Measurements from ENCODE around the gene THSD7A. TPM values are rescaled to one million over a fixed set of nuclear protein-coding genes. Genes with fewer than 3 reads are reported as not detected.
A peak's percentile ranks its signal among the peaks of the same experiment; 100 is the strongest.

Gene THSD7A, protein sequence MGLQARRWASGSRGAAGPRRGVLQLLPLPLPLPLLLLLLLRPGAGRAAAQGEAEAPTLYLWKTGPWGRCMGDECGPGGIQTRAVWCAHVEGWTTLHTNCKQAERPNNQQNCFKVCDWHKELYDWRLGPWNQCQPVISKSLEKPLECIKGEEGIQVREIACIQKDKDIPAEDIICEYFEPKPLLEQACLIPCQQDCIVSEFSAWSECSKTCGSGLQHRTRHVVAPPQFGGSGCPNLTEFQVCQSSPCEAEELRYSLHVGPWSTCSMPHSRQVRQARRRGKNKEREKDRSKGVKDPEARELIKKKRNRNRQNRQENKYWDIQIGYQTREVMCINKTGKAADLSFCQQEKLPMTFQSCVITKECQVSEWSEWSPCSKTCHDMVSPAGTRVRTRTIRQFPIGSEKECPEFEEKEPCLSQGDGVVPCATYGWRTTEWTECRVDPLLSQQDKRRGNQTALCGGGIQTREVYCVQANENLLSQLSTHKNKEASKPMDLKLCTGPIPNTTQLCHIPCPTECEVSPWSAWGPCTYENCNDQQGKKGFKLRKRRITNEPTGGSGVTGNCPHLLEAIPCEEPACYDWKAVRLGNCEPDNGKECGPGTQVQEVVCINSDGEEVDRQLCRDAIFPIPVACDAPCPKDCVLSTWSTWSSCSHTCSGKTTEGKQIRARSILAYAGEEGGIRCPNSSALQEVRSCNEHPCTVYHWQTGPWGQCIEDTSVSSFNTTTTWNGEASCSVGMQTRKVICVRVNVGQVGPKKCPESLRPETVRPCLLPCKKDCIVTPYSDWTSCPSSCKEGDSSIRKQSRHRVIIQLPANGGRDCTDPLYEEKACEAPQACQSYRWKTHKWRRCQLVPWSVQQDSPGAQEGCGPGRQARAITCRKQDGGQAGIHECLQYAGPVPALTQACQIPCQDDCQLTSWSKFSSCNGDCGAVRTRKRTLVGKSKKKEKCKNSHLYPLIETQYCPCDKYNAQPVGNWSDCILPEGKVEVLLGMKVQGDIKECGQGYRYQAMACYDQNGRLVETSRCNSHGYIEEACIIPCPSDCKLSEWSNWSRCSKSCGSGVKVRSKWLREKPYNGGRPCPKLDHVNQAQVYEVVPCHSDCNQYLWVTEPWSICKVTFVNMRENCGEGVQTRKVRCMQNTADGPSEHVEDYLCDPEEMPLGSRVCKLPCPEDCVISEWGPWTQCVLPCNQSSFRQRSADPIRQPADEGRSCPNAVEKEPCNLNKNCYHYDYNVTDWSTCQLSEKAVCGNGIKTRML (N-terminal part only)
- 1.5 TPM for total RNA-seq
- long read RNA-seq, result 0 reads

DNA sequence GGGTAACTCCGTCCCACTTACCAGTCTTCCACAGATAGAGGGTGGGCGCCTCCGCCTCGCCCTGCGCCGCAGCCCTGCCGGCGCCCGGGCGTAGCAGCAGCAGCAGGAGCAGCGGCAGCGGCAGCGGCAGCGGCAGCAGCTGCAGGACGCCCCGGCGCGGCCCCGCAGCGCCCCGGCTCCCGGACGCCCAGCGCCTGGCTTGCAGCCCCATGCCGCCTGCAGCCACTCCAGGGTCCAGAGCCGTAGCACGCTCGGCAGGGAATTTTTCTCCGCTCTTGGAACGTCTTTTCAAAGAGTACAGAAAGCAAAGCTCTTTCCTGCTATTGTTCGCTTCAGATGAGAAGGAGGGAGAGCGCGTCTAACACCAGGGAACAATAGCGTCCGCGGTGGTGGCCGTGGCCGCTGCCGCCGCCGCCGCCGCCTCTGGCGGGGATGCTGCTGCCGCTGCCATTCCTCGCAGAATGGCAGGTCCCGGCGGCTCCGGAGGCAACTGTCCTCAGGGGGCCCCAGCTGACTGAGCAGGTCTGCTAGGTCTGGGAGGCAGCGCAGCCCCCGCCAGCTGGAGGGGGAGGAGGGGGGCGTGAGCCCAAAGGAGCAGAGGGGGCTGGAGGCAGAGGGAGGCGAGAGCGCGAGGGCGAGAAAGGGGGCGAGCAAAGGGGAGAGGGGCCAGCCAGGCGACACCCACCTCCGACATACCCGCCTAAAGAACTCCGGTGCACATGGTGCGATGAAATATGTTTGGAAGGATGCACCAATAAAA, at the start of gene THSD7A:
TSS of gene THSD7A (minus strand) at position 463 of the 760 bp plus-strand sequence. CDS start at position 211, 252 bp downstream.
- ATAC-seq, result peak; percentile 90
- DNase-seq (ENCODE audit: missing footprints), result peak; percentile 69
- intact Hi-C loops (cut with DNase I), result no loop called here

DNA sequence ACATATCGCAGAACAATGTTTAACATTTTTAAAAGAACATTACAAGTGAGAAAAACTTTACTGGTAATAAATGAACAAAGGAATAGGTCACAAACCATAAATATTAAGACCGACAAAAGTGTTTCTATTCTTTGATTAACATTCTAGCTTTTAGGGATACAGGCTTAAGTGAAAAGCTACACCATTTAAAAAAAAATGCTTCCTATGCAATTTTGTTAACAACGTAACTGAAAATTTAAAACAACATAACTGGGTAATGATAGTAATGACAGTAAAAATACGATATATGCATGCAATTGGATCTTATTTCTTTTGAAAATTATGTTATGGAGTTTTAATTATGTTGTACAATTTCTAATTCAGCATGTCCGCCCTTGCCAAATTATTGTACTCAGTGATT, 49.7 kb upstream of the THSD7A start:
- intact Hi-C loops (cut with DNase I), result no loop called here
- no peak for DNase-seq (ENCODE audit: missing footprints)
- ATAC-seq, result no peak

DNA sequence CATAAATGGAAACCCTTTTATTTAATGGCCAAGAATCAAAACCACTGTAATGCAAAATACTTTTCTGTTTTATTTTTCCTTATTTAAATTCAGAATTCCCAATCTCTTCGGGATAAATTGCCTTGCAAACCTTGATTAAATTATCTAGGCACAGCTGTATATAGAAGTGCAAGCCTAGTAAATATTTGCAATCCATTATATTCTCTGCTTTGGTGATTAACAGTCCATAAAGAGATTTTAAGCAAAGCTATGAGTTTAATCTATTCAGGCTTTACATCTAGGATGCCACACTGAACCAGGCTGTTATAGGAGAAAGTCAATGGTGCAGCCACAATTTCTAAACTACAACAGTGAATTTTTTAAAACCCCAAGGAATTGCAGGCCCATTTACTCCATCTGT, 43.6 kb upstream of the THSD7A start:
- intact Hi-C loops (cut with DNase I), result no loop called here
- DNase-seq (ENCODE audit: missing footprints) (no peak), ATAC-seq (no peak)

DNA sequence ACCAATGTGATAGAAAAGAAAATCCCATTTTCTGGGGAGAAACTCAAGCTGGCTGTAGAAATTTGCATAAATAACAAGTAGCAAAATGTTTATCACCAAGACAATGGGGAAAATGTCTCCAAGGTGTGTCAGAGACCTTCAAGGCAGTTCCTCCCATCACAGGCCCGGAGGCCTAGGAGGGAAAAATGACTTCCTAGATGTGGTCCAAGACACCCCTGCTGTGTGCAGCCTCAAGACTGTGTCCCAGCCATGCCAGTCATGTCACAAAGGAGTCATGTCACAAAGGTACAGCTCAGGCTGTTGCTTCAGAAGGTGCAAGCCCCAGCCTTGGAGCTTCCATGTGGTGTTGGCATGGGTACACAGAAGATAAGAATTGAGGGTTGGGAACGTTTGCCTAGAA, 33.7 kb upstream of the THSD7A start:
- DNase-seq (ENCODE audit: missing footprints), result no peak
- intact Hi-C loops (cut with DNase I), result no loop called here
- ATAC-seq, result no peak

DNA sequence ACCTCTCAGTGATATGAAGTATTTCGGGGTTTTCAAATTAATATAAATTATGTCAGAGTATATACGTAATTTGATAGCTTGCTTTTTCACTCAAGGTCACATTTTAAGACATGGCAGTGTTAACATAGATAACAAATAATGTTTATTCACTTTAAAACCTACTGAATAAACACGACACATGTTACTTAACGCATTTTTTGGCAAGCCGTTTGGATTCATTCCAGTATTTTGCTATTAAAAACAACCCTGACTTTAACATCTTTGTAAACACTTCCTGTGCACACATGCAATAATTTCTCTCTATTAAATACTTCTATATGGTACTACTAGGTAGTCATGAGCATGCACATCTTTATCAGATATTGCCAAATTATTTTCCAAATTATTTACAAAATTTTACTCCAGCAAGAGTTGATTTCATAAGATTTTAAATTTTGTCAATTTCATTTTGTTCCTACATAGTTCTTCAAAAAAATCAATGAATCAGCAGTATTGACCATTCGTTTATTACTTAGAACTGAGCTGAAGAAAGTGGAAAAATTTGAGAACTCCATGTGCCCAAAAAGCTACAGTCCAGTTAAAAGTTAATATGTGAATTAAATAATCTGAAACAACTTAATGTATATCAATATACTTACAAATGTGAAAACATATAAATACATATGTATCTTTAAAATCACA, 26.8 kb upstream of the THSD7A start:
- DNase-seq (ENCODE audit: missing footprints) (no peak), ATAC-seq (no peak)
- intact Hi-C loops (cut with DNase I), result no loop called here

DNA sequence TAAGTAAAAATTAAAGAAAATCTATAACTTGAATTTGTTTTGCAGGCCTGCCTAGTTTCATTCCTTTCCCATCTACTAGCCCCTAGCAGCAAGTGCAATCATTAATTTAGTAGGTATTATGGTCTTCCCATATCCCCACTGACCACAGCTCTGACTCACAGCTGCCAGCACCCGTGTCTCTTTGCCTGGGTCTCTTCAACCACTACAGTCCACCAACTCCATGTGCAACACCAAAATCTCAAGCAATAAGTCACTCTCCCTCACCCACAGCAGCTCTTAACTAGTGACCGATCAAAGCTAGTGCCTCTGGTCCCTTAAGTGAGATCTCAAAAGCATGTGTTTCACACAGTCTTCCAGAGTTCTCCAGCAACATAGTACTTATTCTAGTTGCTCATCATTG, 26.0 kb upstream of the THSD7A start:
- no peak for ATAC-seq
- DNase-seq (ENCODE audit: missing footprints), result no peak
- intact Hi-C loops (cut with DNase I), result no loop called here

DNA sequence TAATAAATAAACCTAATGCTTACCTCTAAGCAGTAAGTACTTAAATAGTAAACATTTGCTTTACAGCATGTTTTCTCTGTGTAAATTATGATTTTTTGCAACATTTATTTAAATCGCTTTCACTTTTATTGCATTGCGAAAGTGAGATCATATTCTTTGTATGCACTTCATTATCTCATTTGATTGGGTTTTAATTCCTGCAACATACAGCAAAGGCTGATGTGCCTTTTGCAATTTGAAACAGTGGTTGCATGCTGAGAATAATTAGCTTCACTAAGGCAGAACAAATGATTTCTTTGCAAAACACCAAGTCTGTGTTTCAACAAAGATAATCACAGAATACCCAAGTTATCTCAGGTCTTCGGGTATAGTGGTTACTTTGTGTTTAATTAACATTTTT, 16.3 kb upstream of the THSD7A start:
- ATAC-seq (no peak), DNase-seq (ENCODE audit: missing footprints) (no peak)
- intact Hi-C loops (cut with DNase I), result no loop called here

DNA sequence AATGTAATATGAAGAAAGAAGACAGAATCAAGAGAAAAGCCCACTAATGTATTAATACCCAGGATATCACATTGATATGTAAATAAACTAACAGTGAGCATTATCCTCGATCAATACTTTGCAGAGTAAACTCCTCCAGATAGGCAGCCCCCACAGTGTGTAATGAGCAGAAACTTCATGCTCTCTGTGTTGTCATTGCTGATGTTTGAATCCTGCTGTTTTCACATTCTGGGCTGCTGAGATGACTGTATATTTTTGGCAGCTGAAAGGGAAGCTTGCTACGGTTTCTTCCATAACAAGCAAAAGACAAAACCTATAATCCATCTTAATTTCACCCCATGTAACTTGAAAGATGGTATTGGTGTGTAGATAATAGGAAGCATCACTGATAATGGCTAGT, 15.3 kb upstream of the THSD7A start:
- DNase-seq (ENCODE audit: missing footprints) (no peak), ATAC-seq (no peak)
- intact Hi-C loops (cut with DNase I), result no loop called here

DNA sequence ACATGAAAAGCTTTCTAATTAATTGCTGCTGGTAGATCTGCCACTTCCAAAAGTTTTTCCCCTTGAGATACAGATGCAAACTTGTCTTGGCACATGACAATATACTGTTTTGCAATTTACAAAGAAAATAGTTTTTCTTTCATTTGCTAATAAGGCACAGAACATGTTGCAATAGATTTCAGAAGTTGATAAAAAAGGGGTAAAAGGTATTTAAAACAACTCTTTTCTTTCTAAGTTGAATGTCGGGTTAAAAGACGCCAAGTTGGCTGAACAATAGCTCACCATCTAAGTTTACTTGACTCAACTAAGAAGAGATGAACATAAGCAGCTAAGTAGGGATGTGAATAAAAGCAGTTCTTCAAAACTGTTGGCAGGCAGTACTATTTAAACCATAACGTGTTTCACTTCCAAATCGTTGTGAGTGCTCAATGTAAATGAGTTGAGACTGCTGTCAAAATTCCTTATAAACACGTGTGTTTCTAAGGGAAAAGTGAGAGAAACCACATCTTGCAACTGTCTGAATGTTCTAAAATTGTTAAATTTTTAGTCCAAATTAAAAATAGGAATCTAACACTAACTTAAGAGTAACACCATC, 14.5 kb upstream of the THSD7A start:
- intact Hi-C loops (cut with DNase I), result no loop called here
- no peak for ATAC-seq
- no peak for DNase-seq (ENCODE audit: missing footprints)

DNA sequence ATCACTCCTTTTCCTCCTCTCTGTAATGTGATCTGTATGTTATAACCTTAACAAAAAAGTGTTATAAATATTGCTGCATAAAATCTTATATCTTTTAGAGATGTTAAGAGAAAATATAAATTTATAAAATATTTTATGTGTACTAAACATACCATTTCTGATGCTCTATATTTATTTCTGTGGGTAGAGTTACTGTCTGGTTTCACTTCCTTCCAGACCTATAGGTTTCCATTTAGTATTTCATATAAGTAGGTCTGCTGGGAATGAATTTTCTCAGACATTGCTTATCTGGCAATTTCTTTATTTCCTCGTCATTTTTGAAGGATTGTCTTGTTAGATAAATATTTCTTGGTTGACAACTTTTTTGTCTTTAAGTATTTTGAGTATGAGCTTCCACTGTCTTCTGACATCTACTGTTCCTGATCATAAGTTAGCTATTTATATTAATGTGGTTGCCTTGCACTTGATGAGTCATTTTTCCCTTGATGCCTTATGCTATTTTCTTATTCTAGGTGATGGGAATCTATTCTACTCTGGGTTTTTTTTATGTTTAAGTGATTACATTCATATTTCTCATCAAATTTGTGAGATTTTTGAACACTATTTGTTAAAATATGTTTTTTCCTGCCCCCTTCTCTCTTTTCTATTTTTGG, 11.2 kb upstream of the THSD7A start:
- ATAC-seq (no peak), DNase-seq (ENCODE audit: missing footprints) (no peak)
- intact Hi-C loops (cut with DNase I), result no loop called here

DNA sequence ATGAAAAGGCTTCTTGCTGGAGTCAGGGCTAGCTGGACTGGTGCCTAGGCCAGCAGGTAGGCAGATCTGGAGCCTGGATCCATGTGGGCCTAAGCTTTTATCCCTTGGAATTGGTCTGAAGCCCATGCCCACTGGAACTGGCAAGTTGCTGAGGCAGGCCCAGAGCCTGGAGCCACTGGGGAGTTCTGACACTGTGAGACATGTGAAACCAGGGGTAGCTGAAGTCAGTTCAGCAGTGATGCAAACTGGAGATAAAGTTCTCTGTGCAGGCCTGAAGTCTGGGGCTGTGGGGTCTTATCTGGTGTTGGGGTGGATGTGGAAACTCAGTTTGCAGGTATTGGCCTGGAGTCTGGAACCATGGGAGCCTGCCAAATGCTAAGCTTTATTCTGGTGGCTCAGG, 9.7 kb upstream of the THSD7A start:
- intact Hi-C loops (cut with DNase I), result no loop called here
- ATAC-seq (no peak), DNase-seq (ENCODE audit: missing footprints) (no peak)

DNA sequence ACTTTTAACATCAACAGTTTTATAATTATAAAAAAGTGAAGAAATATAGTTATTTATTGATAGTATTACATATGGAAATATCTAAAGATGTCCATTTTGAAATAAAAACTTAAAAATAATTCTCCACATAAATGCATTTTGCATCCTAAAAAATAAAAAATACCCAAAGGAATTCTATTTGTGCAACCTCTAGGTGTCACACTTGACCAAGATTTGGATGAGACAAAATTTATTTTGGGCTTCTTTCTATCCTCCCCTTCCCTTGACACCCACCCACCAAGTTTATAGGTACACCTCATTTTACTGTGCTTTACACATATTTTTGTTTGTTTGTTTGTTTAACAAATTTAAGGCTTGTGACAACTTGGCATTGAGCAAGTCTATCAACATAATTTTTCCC, 3.3 kb upstream of the THSD7A start:
- DNase-seq (ENCODE audit: missing footprints), result no peak
- ATAC-seq, result no peak
- intact Hi-C loops (cut with DNase I), result loop anchor here (5.0 kb wide), 1 partner anchor 487 kb away; no protein-coding TSS in a partner anchor

DNA sequence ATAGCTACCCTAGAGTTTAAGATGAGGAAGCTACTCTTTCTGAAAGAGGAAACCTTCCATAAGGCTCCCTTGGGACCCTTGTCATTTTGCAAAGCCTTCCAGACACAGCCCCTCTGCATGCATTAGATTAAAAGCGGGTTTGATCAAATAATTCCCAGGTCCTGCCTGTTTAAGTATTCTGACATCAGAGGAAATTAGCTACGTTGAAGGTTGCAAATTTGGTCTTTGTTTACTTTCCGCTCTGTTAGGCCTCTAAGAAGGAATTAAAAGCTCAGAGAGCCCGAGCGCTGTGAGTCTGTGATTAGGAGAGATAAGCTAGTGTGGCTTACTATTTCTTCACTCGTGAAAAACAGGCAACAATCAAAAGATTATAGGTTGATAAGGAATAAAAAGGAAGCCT, 1.4 kb upstream of the THSD7A start:
- intact Hi-C loops (cut with DNase I), result no loop called here
- DNase-seq (ENCODE audit: missing footprints) (no peak), ATAC-seq (no peak)

DNA sequence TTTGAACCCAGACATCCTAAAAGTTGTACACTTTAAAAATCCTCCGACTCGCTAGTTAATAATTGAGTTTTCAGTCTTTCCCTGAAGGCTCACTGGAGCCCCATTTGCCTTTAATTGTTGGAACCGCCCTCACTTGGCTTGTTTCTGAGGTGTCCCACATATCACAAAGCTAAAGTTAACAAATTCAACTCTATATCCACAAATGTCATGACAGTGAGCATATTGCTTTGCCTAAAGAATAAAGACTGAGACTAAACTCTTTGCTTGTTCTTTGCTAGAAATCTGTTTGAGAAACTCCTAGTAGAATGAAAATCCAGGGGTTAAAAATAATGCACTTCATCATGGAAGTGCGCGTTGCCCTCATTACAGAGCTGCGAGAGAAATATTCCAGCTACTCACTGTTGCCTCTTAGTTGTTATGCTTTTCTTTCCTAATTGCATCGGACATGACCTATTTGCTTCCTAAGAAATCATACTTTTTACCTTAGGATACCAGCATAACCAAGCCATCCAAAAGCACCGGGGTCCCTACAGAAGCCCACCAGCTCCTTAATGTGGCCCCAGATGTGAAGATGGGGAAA, 752 bp downstream of the THSD7A start:
- intact Hi-C loops (cut with DNase I), result no loop called here
- DNase-seq (ENCODE audit: missing footprints) (no peak), ATAC-seq (peak; percentile 43)

DNA sequence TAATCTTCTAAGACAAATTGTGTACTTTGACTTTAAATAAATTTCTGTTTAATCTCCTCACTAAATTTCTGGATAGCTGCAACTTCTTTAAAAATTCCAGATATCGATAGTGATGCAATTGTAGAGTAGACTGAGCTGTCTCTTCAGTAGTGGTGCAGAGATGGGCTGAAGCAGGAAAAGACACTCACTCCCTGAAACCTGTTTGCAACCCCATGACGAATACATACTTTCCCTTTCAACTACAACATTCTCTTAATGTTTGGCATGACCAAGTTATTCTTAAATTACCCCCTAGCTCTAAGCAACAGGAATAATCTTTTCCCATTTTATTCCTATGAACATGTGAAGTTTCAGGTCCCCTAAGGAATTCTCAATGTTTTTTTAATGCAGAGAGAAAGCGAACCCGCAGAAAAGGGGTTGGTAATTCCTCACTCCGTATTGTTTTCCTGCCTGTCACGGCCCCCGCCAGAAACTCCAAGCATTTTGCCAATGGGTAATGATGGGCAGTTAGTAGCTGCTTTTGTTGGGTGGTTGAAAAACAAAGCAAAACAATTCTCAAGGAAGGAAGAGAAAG, 1.3 kb downstream of the THSD7A start:
- intact Hi-C loops (cut with DNase I), result no loop called here
- DNase-seq (ENCODE audit: missing footprints), result no peak
- no peak for ATAC-seq

DNA sequence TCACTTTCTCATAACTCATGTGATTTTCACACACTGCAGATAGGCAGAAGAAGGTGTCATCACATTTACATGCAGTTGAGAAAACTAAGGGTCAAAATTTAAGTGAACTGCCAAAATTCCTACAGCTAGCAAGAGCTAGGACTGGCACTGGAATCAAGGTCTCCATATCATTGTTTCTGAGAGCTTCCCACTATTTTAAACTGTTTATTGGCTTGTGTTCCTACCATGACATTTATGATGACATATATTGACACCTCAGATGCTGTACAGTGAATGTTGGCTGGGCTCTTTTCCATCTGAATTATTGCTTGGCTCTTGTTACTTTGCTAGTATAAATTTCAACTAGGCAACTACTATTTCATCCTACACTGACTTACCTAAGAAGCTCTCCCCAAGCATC, 2.0 kb downstream of the THSD7A start:
- DNase-seq (ENCODE audit: missing footprints), result no peak
- no peak for ATAC-seq
- intact Hi-C loops (cut with DNase I), result no loop called here

DNA sequence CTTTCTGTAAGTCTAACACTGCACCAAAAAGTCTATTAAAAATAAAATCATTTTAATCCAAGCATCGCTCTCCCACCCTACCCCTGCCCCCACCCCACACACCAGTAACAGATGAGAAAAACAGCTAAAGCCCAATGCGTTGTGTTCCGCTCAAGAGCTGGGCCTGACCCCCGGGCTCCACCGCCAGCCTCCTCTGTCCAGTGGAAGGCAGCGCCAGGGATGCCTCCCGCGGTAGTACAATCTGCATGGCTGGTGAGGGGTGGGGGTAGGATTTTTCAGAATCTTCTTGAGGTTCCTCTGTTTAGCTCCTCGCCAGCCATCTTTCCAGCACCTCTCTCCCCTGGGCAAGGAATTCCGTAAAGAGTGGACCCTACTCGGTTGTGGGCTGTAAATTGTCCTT, 12.1 kb downstream of the THSD7A start:
- intact Hi-C loops (cut with DNase I), result no loop called here
- DNase-seq (ENCODE audit: missing footprints), result no peak
- ATAC-seq, result no peak
